GM19438 (cell line): ENCODE data around the gene RBM46.
"Not testable (repeated sequence)": the region's sequence is repeated elsewhere in the genome, so short reads cannot be mapped to it uniquely, and the experiment has no call there.

ENCODE experiments used
- ATAC-seq: cut with Tn5 transposase; IDR thresholded peaks from one replicate; pipeline ENCODE4 v1.9.1; 2021; ENCODE audit warnings: low read depth; ENCODE audit not compliant: unreplicated experiment

The RBM46 gene

DNA sequence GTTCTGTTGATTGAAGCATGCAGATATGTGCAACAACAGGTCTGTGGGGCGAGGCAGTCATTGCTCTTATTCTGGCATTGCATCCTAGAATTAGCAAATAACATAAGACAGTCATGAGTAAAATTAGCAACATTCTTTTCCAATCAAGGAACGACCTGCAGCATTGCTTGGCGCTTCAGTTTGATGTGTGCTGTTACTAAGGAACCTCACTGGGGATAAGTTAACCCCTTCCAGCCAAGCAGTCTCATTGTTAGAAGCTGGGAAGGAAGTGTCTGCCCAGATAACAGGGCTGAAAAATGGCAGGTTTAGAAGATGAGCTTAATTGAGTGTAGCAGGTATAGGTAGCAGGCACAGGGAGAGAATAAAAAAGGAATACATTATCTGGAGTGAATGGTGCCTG lies 55.4 kb downstream of the RBM46 start:
- no peak for ATAC-seq

- no peak for ATAC-seq
Observed at GRCh38 chr4:154838155-154838554, 57.1 kb downstream of the RBM46 start.

GRCh38 chr4:154838694-154839093 lies 57.6 kb downstream of the RBM46 start:
- no peak for ATAC-seq

GRCh38 chr4:154854362-154854761 lies 73.3 kb downstream of the RBM46 start:
- no peak for ATAC-seq

DNA sequence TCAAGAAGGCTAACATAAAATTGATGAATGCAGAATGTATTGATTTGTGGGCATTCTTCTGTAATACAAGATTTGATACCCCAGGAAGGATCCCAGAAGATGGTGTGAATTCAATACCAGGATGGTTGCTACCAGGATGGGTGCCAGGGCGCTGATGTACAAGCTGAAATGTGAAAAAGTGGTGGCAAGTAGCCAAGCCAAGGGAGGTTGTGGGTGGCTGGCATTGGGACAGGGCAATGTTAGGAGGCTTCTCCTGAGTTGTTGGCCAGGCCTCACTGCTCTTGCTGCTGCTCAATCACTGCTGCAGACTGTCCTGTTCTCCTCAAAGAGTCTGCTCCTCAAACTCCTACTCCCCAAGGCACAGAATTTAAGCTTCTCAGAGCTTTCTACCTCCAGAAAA lies 77.1 kb downstream of the RBM46 start:
- ATAC-seq = no peak

DNA sequence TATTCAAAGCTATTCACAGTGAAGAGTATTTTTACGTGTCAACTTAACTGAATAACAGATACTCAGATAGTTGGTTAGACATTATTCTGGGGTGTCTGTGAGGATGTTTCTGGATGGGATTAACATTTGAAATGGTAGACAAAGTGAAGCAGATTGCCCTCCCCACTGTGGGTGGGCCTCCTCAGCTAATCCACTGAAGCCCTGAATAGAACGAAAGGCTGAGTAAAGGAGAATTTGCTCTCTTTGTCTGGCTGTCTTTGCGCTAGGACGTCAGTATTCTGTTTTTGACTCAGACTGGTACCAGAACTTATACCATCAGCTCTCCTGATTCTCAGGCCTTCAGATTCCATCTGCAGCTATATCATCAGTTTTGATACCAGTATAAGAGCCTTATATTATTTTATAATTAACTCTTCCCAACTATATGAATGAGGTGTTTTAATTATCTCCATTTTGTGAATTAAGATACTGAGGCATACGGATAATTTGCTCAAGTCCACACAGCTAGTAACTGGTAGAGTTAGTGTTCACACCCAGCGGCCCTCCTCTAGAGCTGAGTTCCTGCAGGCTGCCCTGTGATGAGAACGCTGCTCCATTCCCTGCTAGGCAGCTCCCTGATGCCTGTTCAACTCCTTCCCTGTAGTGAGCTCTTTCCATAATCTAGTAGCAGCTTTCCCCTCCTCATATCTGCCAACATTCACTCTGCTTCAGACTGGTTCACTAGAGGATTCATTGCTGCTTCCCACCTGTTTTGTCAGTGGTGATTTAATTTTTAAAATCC lies 87.5 kb downstream of the RBM46 start:
- no peak for ATAC-seq

DNA sequence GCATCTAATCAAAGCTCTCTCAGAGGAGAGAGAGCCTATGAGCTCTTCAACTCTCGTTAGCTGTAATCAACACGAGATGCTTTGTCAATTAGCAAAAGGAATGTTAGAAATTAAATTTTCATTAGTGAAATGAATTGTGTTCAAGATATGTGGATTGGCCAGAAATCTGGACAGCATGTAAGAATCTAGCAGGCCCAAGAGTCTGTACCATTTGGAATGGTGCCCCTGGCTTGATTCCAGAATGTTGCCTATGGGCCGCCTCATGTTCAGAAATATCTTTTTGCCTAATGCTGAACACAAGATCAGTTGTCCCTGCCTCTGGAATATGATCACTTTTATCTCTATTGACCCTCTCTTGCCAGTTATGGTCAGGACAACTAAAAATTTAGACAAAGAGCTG lies 88.2 kb downstream of the RBM46 start:
- no peak for ATAC-seq

DNA sequence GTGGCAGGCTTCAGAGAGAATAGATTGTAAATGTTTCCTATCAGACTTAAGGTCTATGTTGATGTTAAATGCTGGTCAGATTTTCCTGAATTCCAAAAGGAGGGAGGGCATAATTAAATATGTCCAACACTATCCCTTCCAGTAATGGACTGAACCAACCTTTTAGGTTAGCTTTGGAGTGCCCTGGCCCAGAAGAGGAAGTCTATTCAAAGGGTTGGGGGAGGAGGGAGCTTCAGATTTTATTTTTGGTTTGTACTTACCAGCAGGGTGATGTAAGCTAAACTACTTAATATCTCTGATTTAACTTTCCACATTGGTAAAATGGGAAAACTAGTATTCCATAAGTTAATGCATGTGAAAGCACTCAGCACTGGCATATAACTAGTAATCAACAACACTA lies 91.1 kb downstream of the RBM46 start:
- no peak for ATAC-seq

GRCh38 chr4:154874049-154874448 lies 93.0 kb downstream of the RBM46 start:
- ATAC-seq = not testable (repeated sequence)

DNA sequence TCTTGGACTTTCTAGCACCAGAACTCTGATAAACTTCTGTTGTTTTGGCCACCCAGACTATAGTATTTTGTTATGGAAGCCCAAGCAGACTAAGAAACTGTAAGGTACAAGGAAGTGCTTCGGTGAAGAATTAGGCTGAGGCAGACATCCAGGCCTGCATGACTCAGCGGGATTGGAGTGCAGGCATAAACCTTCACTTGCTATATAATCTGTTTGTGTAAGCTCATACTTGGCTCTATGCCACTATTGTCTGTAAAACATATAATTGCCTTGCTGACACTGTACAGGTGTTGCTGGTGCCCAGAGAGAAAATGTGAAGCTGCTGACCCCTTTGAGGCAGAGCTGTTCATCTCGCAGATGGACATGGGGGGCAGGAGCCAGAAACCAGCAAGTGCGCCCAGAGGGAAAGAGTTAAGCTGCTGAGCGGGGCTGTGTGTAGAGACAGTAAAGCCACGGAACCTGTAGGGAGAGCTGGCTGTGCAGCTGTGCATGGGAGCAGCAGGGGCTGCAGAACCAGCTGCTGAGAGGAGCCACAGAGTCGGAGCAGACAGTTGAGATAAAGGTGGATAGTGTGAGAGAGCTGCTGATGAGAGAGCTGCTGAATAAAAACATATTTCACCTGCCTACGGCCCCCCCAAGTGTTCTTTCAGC lies 96.2 kb downstream of the RBM46 start:
- no peak for ATAC-seq
